HL-60/S4 (cell line): ENCODE results near the gene SEC22C.
"Not testable (repeated sequence)": the region's sequence is repeated elsewhere in the genome, so short reads cannot be mapped to it uniquely, and the experiment has no call there.

Experiments
- in situ Hi-C: fragments of 300-500 bp; cut with MboI; formaldehyde crosslinking; loops from 2 replicates; pipeline ENCODE4 v1.14.3; 2022; ENCODE audit warnings: low sequenced_read_pairs

Gene SEC22C

GRCh38 chr3:42581709-42582473 lies at the start of gene SEC22C:
SEC22C (minus strand) TSS chr3:42581967; CDS start chr3:42569046, 12,921 bp downstream.
- in situ Hi-C loops = loop anchor here (10.0 kb wide), 1 partner anchor 163 kb away; no protein-coding TSS in a partner anchor

GRCh38 chr3:42613462-42613861 lies 31.7 kb upstream of the SEC22C start:
- in situ Hi-C loops = no loop called here

- in situ Hi-C loops = no loop called here
Observed at GRCh38 chr3:42612928-42613327, 31.2 kb upstream of the SEC22C start.

- in situ Hi-C loops = no loop called here
Observed at GRCh38 chr3:42612217-42612616, 30.4 kb upstream of the SEC22C start.

GRCh38 chr3:42610976-42611375 lies 29.2 kb upstream of the SEC22C start:
- in situ Hi-C loops = no loop called here

- in situ Hi-C loops = no loop called here
Observed at GRCh38 chr3:42608581-42608980, 26.8 kb upstream of the SEC22C start.

- in situ Hi-C loops = no loop called here
Observed at GRCh38 chr3:42605546-42606173, 23.9 kb upstream of the SEC22C start.

- in situ Hi-C loops = no loop called here
Observed at GRCh38 chr3:42602961-42603360, 21.2 kb upstream of the SEC22C start.

- in situ Hi-C loops = no loop called here
Observed at GRCh38 chr3:42601896-42602581, 20.3 kb upstream of the SEC22C start.

GRCh38 chr3:42600958-42601675 lies 19.4 kb upstream of the SEC22C start:
- in situ Hi-C loops = no loop called here

GRCh38 chr3:42600111-42600957 lies 18.6 kb upstream of the SEC22C start, which contains the start of gene NKTR:
NKTR (plus strand) TSS chr3:42600686; CDS start chr3:42601007, 321 bp downstream.
- in situ Hi-C loops = no loop called here

GRCh38 chr3:42597098-42597497 lies 15.3 kb upstream of the SEC22C start:
- in situ Hi-C loops = not testable (repeated sequence)

GRCh38 chr3:42595682-42596081 lies 13.9 kb upstream of the SEC22C start:
- in situ Hi-C loops = no loop called here

GRCh38 chr3:42593635-42594034 lies 11.9 kb upstream of the SEC22C start:
- in situ Hi-C loops = no loop called here

- in situ Hi-C loops = no loop called here
Observed at GRCh38 chr3:42591811-42592210, 10.0 kb upstream of the SEC22C start.

- in situ Hi-C loops = no loop called here
Observed at GRCh38 chr3:42590989-42591756, 9.4 kb upstream of the SEC22C start.

- in situ Hi-C loops = loop anchor here (10.0 kb wide), 1 partner anchor 155 kb away; no protein-coding TSS in a partner anchor
Observed at GRCh38 chr3:42589382-42590109, 7.8 kb upstream of the SEC22C start.

GRCh38 chr3:42588625-42589024 lies 6.9 kb upstream of the SEC22C start:
- in situ Hi-C loops = loop anchor here (10.0 kb wide), 1 partner anchor 156 kb away; no protein-coding TSS in a partner anchor
